Right lobe of liver (tissue), 4 donors: ENCODE data around the gene FRMD4B.

ENCODE experiments used
- POLR2A ChIP-seq: fragments of 450-650 bp; IDR thresholded peaks from one replicate; pipeline ENCODE4 v1.6.1; 2017; ENCODE audit warnings: antibody characterized with exemption, mild to moderate bottlenecking
- TF ChIP-seq, protein P1 (sequence below), 4 donors: fragments of 200-600 bp in 3 of 4; fragments of 450-650 bp in 1 of 4; IDR thresholded peaks; one replicate each; pipeline versions ENCODE4 v1.5.1 to v1.8.0; 2016 to 2022; ENCODE audit warnings: antibody characterized with exemption in 4 of 4, mild to moderate bottlenecking in 2 of 4
- donor health status: DM: no; HTN: no; CAD: no.
- donor health status: DM: no; HTN: no; CAD: no.
- donor health status: DM: no; HTN: yes; CAD: no.

DNA sequence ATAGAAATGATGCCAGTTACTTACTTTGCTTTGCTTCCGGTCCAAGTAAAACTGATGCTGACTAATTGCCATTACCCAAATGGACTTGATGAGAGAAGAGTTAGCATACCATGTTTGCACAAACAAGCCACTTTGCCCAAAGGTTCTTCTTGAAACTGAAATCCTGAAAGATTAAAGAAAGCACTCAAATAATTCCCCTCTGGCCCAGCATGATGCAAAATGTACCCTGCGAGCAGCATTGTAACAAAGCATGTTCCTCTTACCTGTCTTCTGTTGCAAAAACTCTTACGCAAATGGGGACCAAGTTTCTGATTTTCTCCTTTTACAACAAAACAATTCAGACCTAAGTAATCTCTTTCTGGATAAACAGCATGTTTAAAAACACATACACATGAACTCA, 189.0 kb downstream of the FRMD4B start:
- TF ChIP-seq, protein P1, sequence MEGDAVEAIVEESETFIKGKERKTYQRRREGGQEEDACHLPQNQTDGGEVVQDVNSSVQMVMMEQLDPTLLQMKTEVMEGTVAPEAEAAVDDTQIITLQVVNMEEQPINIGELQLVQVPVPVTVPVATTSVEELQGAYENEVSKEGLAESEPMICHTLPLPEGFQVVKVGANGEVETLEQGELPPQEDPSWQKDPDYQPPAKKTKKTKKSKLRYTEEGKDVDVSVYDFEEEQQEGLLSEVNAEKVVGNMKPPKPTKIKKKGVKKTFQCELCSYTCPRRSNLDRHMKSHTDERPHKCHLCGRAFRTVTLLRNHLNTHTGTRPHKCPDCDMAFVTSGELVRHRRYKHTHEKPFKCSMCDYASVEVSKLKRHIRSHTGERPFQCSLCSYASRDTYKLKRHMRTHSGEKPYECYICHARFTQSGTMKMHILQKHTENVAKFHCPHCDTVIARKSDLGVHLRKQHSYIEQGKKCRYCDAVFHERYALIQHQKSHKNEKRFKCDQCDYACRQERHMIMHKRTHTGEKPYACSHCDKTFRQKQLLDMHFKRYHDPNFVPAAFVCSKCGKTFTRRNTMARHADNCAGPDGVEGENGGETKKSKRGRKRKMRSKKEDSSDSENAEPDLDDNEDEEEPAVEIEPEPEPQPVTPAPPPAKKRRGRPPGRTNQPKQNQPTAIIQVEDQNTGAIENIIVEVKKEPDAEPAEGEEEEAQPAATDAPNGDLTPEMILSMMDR (IDR thresholded peaks at IDR 0.05) = no peak
- no peak for TF ChIP-seq POLR2A
